Effector CD4-positive, alpha-beta T cell (primary cell): Measurements from ENCODE around the gene TNS1.
"Not testable (repeated sequence)": the region's sequence is repeated elsewhere in the genome, so short reads cannot be mapped to it uniquely, and the experiment has no call there.

Source experiments
- DNase-seq: peaks from one replicate; pipeline ENCODE4 v3.0.0-alpha.2; 2020

TNS1 gene

DNA sequence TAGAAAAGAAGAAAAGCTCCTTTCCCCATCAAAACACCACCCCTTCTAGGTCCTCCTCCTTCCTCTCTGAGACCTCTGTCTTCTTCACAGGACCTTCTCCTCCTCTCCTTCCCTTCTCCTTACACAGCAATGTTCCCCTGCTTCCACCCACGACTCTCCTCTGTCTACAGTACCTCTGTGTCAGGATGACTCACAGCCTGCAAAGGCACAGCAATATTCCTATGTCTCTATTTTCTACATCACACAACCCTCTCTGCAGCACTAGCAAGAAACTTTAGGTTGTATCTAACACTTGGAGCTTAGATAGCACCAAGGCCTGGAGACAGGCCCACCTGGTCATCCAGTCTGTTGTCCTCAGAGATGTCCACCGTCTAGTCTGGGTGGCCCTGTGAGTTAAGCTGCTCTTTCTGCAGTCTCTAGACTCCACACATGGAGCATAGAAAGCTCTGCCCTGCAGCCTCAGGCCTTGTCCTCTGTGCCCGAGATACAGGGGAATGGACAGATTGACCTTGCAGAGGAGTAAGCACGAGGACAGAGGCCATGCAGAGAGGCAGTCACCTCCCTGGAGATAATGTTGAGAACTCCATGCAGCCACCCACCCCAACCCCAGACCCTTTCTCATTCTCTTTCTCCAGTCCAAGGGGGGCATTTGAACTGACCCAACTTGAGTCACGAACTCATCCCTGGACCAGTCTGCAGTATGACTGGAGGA, 212.0 kb downstream of the TNS1 start:
- no peak for DNase-seq

GRCh38 chr2:217790195-217790594, 212.6 kb downstream of the TNS1 start:
- DNase-seq = no peak

- no peak for DNase-seq
Measured at GRCh38 chr2:217789736-217790181, 213.0 kb downstream of the TNS1 start.

GRCh38 chr2:217789003-217789735, 213.6 kb downstream of the TNS1 start:
- DNase-seq = peak; percentile 58

DNA sequence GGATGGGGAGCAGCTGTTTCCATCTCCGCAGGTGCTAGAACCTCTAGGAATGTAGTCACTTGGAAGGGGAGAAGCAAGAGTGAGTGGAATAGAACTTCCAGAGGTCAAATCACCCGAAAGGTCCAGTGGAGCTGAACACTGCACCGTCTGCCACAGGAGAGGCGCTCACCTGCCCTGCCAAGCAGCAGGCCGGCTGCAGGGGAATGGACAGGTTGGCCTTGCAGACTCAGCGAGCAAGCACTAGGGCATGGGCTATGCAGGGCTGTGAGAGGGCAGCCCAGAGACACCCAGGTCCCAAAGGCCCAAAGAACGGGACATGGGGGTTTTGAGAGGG, 214.2 kb downstream of the TNS1 start:
- no peak for DNase-seq

DNA sequence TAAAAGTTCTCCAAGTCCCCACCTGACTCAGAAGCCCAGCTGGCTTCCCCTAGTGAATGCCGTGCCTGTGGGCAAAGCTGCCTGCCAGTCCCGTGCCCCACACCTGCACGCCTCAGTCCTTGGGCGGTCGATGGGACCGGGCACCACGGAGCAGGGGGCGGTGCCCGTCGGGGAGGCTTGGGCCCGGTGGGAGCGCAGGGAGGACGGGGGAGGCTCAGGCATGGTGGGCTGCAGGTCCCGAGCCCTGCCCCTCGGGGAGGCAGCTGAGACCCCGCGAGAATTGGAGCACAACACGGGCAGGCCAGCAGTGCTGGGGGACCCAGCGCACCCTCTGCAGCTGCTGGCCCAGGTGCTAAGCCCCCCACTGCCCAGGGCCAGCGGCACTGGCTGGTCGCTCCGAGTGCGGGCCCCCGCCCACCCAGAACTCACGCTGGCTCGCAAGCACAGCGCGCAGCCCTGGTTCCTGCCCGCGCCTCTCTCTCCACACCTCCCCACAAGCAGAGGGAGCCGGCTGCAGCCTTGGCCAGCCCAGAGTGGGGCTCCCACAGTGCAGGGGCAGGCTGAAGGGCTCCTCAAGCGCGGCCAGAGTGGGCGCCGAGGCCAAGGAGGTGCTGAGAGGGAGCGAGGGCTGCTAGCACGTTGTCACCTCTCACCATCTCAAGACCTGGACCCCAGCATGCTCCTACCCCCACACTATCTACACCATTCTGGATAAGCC, 215.5 kb downstream of the TNS1 start:
- no peak for DNase-seq

- not testable (repeated sequence) for DNase-seq
Measured at GRCh38 chr2:217786560-217786959, 216.2 kb downstream of the TNS1 start.

- peak; percentile 54 for DNase-seq
Measured at GRCh38 chr2:217785544-217786045, 217.2 kb downstream of the TNS1 start.

GRCh38 chr2:217784996-217785543, 217.7 kb downstream of the TNS1 start:
- no peak for DNase-seq

DNA sequence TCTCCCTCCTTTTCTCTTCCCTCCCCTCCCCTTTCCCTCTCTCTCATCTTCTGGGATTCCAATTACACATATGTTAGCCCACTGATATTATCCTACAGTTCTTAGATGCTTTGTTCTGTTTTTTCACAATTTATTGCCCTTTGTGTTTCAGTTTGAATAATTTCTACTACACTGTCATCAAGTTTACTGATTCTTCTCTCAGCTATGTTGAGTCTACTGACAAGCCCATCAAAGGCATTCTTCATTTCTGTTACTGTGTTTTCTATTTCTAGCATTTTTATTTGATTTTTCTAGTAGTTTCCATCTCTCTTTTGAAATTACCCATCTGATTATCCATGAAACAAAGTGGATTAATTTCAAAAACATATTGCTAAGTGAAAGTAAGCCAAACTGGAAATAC, 219.6 kb downstream of the TNS1 start:
- DNase-seq = no peak

DNA sequence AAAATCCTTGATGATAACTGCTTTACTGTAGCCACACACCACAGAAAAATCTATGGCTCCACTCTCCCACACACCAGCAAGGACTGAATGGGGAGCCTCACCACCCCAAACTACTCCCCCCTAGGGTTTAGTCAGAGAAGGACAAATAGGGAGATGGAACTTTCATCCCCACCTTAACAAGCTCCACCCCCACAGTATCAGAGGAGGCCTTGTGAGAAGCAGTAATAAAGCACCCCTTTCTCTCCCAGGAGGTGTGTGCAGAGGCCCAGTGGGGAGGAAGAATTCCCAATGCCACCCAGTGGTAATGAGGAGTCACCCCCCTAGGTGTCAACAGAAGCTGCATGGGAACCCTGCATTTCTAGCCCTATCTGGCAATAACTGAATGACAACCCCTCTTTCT, 224.9 kb downstream of the TNS1 start:
- DNase-seq = no peak

DNA sequence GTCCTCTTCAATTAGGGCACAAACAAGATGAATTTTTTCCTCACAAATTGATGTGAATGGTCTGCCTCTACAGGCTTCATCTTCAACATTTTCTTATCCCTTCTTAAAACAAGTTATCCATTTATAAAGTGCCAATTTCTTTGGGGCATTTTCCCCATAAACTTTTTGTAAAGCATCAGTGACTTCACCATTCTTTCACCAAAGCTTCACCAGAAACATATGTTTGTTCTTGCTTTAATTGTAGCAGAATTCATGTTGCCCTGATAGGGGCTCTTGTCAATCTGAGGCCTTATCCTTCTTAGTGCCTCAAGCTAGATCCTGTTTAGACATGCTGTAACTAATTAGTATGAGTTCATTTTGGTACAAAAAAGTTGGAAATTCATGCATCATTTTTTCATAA, 226.2 kb downstream of the TNS1 start:
- no peak for DNase-seq

- no peak for DNase-seq
Measured at GRCh38 chr2:217775920-217776503, 226.8 kb downstream of the TNS1 start.

- no peak for DNase-seq
Measured at GRCh38 chr2:217774232-217774631, 228.6 kb downstream of the TNS1 start.

- DNase-seq = no peak
Measured at GRCh38 chr2:217773539-217773938, 229.3 kb downstream of the TNS1 start.

DNA sequence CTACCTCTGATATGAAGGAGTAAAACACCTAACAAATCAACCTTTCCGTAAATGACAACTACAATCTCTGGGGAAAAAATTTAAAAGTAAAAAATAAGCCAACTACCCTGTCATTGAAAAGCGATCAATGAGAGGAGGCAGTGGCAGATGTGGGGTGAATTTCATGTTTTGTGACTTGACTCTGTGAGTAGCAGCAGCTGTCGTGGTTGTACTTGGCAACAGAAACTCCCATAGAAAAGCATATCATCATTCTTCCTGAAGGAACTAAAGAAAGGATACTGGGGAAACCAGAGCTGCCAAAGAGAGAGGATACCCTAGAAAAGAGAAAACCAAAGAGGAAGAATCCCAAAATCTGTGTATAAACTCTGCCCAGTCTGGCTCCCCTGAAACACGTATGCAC, 236.4 kb downstream of the TNS1 start:
- no peak for DNase-seq

- DNase-seq = no peak
Measured at GRCh38 chr2:217761645-217762277, 241.0 kb downstream of the TNS1 start.

GRCh38 chr2:217759991-217760390, 242.8 kb downstream of the TNS1 start:
- no peak for DNase-seq

GRCh38 chr2:217757108-217757463, 245.7 kb downstream of the TNS1 start:
- no peak for DNase-seq

DNA sequence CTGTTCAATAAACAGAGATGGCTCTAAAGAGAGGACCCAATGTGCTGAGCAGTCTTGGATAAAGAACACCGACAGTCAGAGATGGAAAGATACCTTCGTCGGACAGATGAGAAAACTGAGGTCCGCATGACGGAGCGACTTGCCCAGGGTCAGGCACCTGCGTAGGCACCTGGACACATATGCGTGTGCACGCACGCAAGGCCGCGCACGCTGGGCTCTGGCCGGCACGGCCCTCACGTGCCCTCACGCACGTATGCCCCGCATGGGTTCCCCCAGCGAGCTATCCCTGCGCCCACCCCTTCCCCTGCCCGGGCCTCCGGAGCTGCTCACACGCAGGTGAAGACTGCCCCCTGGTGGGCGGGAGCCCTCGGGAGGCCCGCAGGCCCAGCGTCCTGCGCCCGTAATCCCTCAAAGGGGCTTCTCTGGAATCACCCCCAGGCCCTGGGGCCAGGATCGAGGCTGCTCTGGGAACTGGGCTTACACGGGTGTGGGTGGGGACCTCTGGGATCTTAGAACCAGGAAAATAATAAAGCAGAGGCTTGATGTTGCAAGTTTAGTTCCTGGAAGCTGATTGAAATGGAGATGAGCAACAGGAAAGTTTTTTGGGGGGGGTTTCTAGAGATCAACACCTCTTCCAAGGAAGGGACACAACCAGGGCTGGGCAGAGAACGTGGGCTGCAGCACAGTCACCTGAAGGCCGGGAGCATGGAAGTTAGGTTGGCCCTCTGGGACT, 246.3 kb downstream of the TNS1 start:
- peak; percentile 50 for DNase-seq

DNA sequence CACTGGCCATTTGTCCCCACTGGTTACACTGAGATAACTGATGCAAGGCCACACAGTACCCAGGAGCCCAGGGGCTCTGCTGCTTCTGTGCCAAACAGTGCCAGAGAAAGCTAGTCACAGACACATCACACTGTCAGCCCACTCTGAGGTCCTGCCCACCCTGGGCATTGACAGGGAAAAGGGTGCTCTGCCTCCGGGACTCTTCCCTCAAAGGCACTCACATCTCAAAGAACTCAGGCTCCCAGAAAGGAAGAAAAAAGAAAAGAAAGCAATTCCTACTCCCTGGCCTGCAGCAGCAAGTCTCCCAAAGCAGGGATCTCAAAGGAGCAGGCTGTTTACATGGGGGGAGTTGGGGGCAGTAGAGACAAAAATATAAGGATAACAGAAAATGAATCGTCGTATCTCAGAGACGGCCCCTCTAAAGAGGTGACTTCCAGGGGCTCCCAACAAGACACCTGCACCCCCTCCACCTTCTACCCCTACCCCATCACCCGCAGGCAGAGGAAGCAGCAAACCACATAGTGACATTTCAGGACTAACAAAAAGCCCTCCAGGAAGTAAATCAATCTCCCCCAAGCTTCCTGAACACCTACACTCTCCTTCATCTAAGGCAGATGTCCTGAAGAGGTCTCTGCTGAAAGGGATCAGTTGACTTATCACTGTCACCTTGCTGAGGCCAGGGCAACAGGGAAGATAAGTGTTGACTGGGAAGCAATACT, 247.6 kb downstream of the TNS1 start:
- no peak for DNase-seq
